NT2/D1 (cell line): ENCODE results near the gene LRP6.

Experiments
- DNase-seq: peaks from one replicate; pipeline ENCODE4 v3.0.0-alpha.2; 2011; ENCODE audit warnings: low read depth, low spot score
- H3K27me3 ChIP-seq: 2 replicates; pipeline ENCODE4 v1.6.0; 2011; ENCODE audit warnings: mild to moderate bottlenecking; ENCODE audit not compliant: insufficient read length, insufficient read depth
- H3K36me3 ChIP-seq: 2 replicates; pipeline ENCODE4 v1.6.1; 2011; ENCODE audit warnings: mild to moderate bottlenecking, low read length, mixed read lengths; ENCODE audit not compliant: insufficient read depth, insufficient read length
- H3K4me1 ChIP-seq: 2 replicates; pipeline ENCODE4 v1.5.1; 2011; ENCODE audit not compliant: insufficient read depth, insufficient read length
- H3K4me3 ChIP-seq: 2 replicates; pipeline ENCODE4 v1.5.1; 2011; ENCODE audit warnings: low read depth; ENCODE audit not compliant: insufficient read length
- H3K9ac ChIP-seq: 2 replicates; pipeline ENCODE4 v1.6.0; 2011; ENCODE audit warnings: low read depth; ENCODE audit not compliant: insufficient read length
- H3K9me3 ChIP-seq: 2 replicates; pipeline ENCODE4 v1.5.1; 2011; ENCODE audit warnings: mild to moderate bottlenecking, low read length; ENCODE audit not compliant: insufficient read depth
- SUZ12 ChIP-seq: IDR thresholded peaks from 2 replicates; pipeline ENCODE4 v1.6.1; 2011; ENCODE audit not compliant: insufficient read length, insufficient read depth; ENCODE audit errors: extremely low read depth
- YY1 ChIP-seq: IDR thresholded peaks from 2 replicates; pipeline ENCODE4 v1.6.1; 2011; ENCODE audit not compliant: insufficient read length, insufficient read depth
- ZNF274 ChIP-seq: IDR thresholded peaks from 2 replicates; pipeline ENCODE4 v1.6.1; 2011; ENCODE audit warnings: mild to moderate bottlenecking, low read depth, low read length

The LRP6 gene

DNA sequence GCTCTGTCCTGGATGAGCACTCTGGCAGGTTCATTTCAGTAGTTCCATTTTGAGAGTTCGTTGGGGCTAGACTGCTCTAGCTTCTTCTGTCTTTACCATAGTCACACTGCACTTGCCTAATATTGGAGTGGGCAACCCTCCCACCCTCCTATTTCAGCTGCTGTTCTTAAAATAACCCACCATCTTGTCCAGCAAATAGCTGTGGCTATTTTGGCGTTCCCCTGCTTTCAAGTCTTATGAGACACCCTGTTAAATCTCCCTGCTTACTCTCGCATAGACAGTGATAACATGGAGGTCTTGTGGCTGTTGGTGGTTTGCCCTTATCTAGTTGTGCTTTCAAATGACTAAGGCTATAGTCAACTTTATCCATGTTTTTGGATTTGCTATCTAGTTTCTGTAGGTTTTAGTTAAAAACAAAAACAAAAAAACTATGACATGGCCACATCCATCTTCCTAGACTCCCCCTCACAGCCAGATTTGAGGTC lies 65.5 kb downstream of the LRP6 start:
- Histone ChIP-seq H3K4me3 (no peak overlapping the region), H3K36me3 (peaks cover 61% of the 10 kb centered on the region), H3K9ac (no peak overlapping the region), H3K9me3 (no peaks in the 10 kb centered on the region), H3K27me3 (no peaks in the 10 kb centered on the region), H3K4me1 (no peaks in the 10 kb centered on the region)
- no peak for DNase-seq
- TF ChIP-seq ZNF274 (no peak), SUZ12 (no peak), YY1 (no peak)

DNA sequence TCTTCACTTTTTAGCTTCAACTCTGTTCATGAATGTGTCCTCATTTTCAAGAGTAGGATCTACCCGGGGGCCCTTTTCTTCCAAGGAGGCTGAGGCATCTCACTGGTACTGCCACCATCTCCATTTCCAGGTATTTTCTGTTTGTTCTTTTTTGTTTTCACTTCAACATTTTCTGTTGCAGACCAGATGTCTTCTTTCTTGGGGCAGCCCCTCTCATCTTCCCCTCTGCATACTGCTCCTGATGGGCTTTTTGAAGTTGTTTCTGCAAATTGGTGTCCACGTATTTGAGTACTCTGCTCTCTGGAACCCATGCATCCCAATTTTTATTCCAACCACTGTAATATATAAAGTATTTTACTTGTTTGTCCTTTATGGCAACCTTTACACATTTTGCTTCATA lies 66.5 kb downstream of the LRP6 start:
- Histone ChIP-seq H3K4me1 (no peaks in the 10 kb centered on the region), H3K36me3 (peaks cover 62% of the 10 kb centered on the region), H3K9ac (no peak overlapping the region), H3K4me3 (no peak overlapping the region), H3K27me3 (no peaks in the 10 kb centered on the region), H3K9me3 (no peaks in the 10 kb centered on the region)
- no peak for DNase-seq
- TF ChIP-seq ZNF274, result no peak
- no peak for TF ChIP-seq YY1
- TF ChIP-seq SUZ12, result no peak

DNA sequence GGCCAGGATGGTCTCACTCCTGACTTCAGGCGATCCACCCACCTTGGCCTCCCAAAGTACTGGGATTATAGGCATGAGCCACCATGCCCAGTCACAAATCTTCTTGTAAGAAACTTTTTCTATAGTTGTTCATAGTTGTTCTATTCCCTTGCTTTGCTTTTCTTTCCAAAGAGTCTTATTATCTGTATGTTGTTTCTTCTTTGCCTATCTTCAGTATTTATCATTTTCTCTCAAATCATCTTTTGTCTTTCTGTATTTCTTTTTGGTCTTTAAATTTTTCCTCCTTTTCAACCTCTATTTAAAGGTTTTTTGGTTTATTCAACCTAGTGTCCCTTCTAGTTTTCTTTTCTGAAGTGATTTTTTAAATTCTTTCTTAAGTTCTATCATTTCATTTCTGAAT lies 68.7 kb downstream of the LRP6 start:
- peaks cover 59% of the 10 kb centered on the region for H3K36me3 ChIP-seq
- no peak overlapping the region for H3K4me3 ChIP-seq
- no peak for TF ChIP-seq ZNF274
- TF ChIP-seq SUZ12, result no peak
- no peak for TF ChIP-seq YY1
- DNase-seq, result no peak
- H3K27me3 ChIP-seq, result no peaks in the 10 kb centered on the region
- H3K9ac ChIP-seq, result no peak overlapping the region
- no peaks in the 10 kb centered on the region for H3K4me1 ChIP-seq
- no peaks in the 10 kb centered on the region for H3K9me3 ChIP-seq

DNA sequence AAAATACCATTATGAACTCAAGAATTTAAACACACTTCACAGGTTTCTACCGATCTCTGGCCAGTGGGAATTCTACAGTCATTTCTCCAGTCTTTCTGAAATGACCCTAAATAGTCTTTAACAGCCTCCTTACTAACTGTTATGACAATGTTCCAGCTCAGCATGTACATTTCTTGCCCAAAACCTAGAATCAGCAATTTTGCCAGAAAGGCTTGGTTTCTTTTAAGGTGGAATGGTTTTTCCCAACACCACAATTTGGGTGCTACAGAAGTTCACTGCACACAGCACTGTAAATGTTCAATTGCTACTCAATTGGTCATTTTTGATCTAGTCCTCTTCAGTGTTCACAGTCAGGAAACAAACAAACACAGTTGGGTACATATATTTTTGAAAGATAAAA lies 69.7 kb downstream of the LRP6 start:
- Histone ChIP-seq H3K9ac (no peak overlapping the region), H3K9me3 (no peaks in the 10 kb centered on the region), H3K4me3 (no peak overlapping the region), H3K27me3 (no peaks in the 10 kb centered on the region), H3K4me1 (no peaks in the 10 kb centered on the region), H3K36me3 (peaks cover 49% of the 10 kb centered on the region)
- no peak for DNase-seq
- TF ChIP-seq YY1, result no peak
- no peak for TF ChIP-seq SUZ12
- TF ChIP-seq ZNF274, result no peak

DNA sequence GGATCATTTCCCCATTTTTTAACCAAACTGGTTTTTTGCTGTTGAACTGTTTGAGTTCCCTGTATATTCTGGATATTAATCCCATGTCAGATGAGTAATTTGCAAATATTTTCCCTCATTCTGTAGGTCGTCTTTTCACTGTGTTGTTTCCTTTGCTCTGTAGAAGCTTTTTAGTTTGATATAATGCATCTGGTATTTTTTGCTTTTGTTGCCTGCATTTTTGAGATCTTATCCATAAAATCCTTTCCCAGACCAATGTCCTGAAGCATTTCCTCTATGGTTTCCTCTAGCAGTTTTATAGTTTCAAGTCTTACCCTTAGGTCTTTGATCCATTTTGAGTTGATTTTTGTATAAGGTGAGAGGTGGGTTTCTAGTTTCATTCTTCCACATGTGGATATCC lies 71.3 kb downstream of the LRP6 start:
- H3K27me3 ChIP-seq, result no peaks in the 10 kb centered on the region
- no peak overlapping the region for H3K9ac ChIP-seq
- DNase-seq, result no peak
- TF ChIP-seq YY1, result no peak
- no peaks in the 10 kb centered on the region for H3K4me1 ChIP-seq
- H3K9me3 ChIP-seq, result no peaks in the 10 kb centered on the region
- no peak overlapping the region for H3K4me3 ChIP-seq
- peaks cover 39% of the 10 kb centered on the region for H3K36me3 ChIP-seq

DNA sequence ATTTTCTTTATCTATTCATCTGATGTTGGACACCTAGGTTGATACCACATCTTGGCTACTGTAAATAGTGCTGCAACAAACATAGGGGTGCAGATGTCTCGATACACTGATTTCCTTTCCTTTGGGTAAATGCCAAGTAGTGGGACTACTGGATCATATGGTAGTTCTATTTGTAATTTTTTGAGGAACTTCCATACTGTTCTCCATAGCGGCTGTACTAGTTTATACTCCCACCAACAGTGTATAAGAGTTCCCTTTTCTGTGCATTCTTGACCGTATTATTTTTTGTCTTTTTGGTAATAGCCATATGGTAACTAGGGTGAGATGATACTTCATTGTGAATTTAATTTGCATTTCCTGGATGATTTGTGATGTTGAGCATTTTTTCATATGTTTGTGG lies 71.8 kb downstream of the LRP6 start:
- H3K9ac ChIP-seq, result no peak overlapping the region
- no peaks in the 10 kb centered on the region for H3K27me3 ChIP-seq
- no peaks in the 10 kb centered on the region for H3K9me3 ChIP-seq
- TF ChIP-seq ZNF274, result no peak
- TF ChIP-seq SUZ12, result no peak
- DNase-seq, result no peak
- no peak overlapping the region for H3K4me3 ChIP-seq
- H3K4me1 ChIP-seq, result no peaks in the 10 kb centered on the region
- peaks cover 39% of the 10 kb centered on the region for H3K36me3 ChIP-seq

DNA sequence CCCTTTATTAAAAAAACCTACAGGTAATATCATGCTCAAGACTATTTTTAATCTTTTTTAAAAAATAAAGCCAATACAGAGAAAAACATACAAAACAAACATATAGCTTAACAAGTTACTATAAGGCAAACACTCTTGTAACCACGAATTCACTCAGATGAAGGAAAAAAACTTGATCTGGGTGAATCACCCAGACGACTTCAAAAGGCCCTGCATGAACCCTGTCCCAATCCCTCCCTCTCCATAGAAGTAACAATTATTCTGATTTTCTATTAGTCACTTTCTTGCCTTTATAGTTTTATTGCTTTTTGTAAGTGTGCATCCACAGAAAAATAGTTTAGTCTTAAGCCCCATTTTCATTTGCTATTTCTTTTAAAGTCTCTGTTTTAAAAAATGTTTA lies 72.6 kb downstream of the LRP6 start:
- Histone ChIP-seq H3K4me3 (no peak overlapping the region), H3K9me3 (no peaks in the 10 kb centered on the region), H3K9ac (no peak overlapping the region), H3K36me3 (peaks cover 32% of the 10 kb centered on the region), H3K4me1 (no peaks in the 10 kb centered on the region), H3K27me3 (no peaks in the 10 kb centered on the region)
- no peak for TF ChIP-seq YY1
- no peak for TF ChIP-seq SUZ12
- TF ChIP-seq ZNF274, result no peak
- DNase-seq, result no peak

DNA sequence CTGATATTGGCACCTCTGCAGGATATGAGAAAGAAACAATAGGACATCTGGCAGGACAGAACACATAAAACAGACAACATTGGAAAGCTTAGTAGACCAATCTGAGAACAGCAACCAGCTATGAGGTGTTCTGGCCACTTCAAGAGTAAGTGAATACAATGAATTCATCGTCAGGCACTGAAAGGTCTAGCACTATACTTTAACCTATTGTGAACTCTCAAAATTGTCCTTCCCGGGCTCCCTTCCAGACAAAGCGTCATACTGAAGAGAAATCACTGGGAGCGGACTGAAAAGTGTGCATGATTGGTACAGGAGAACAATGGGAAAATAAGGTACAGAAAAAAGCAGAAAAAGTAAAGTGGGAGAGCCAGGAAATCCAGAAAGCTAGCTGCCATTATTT lies 75.8 kb downstream of the LRP6 start:
- no peak overlapping the region for H3K9ac ChIP-seq
- no peak for DNase-seq
- H3K36me3 ChIP-seq, result peaks cover 23% of the 10 kb centered on the region
- H3K27me3 ChIP-seq, result no peaks in the 10 kb centered on the region
- no peaks in the 10 kb centered on the region for H3K4me1 ChIP-seq
- TF ChIP-seq ZNF274 (no peak), SUZ12 (no peak), YY1 (no peak)
- H3K4me3 ChIP-seq, result no peak overlapping the region
- no peaks in the 10 kb centered on the region for H3K9me3 ChIP-seq
